DOHH2 (cell line): ENCODE measurements around the gene ALS2CL.

Experiments used
- EZH2phosphoT487 ChIP-seq: fragments of 200-600 bp; sonication (generic); IDR thresholded peaks from 2 replicates; pipeline ENCODE4 v1.6.1; 2017; ENCODE audit warnings: borderline replicate concordance, mild to moderate bottlenecking, antibody characterized with exemption, low read length, moderate library complexity, mixed read lengths
- TF ChIP-seq, protein P1 (sequence below): fragments of 200-600 bp; sonication (generic); IDR thresholded peaks from one replicate; pipeline ENCODE4 v1.5.1; 2014; ENCODE audit warnings: antibody characterized with exemption, mild to moderate bottlenecking, low read depth, low read length; ENCODE audit not compliant: poor library complexity, severe bottlenecking

DNA sequence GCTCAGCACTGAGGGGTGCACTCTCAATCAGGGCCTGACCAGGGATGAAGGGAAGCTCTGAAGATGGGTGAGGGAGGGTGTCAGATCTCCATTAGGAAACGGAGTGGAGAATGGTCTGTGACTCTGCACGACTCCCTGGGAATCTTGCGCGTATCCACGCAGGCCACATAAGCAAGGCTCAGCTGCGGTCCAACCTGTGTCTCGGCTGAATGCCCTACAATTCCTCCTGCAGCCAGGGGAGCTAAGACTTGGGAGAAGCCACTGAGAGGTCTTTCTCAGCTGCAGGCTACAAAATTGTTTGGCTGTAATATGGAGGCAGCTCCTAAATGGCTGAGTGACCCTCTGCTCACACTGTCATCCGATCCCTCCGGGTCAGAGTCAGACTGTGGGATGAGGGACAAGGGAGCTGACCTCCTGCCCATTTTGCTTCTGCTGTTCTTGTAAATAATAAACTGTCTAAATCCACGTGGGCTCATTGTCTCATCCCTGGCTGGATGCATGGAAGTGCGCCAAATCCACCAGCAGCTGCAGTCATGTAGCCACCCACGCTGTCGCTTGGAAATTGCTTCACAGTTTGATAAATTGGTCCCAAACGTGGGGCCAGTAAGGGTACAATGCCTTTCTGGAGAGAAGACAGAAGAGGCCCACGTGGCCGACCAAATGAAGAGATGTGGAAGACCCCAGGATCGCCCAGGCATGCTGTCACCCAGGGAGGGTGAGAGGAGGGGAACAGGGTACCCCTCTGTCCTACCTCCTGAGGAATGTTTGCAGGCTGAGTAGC is 30.5 kb downstream of the ALS2CL start:
- TF ChIP-seq, protein P1, sequence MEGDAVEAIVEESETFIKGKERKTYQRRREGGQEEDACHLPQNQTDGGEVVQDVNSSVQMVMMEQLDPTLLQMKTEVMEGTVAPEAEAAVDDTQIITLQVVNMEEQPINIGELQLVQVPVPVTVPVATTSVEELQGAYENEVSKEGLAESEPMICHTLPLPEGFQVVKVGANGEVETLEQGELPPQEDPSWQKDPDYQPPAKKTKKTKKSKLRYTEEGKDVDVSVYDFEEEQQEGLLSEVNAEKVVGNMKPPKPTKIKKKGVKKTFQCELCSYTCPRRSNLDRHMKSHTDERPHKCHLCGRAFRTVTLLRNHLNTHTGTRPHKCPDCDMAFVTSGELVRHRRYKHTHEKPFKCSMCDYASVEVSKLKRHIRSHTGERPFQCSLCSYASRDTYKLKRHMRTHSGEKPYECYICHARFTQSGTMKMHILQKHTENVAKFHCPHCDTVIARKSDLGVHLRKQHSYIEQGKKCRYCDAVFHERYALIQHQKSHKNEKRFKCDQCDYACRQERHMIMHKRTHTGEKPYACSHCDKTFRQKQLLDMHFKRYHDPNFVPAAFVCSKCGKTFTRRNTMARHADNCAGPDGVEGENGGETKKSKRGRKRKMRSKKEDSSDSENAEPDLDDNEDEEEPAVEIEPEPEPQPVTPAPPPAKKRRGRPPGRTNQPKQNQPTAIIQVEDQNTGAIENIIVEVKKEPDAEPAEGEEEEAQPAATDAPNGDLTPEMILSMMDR = no peak
- TF ChIP-seq EZH2phosphoT487 = no peak
